T-helper 1 cell treated with Interleukin-12 subunit alpha and Interleukin-12 subunit beta and Interleukin-4 antibody, amounts not matched to agents 30 μg/mL and 1 μg/mL, for 36 hours (primary cell): ENCODE data around the gene CFAP299.

Experiments
- H3K27ac Mint-ChIP-seq: one replicate; pipeline ENCODE4 v1.8.0; 2021; ENCODE audit warnings: mild to moderate bottlenecking, mixed read lengths
- H3K27me3 Mint-ChIP-seq: one replicate; pipeline ENCODE4 v1.8.0; 2021; ENCODE audit warnings: low read depth, mixed read lengths
- H3K36me3 Mint-ChIP-seq: one replicate; pipeline ENCODE4 v1.8.0; 2021; ENCODE audit warnings: low read depth, mixed read lengths
- H3K4me1 Mint-ChIP-seq: one replicate; pipeline ENCODE4 v1.8.0; 2021; ENCODE audit warnings: low read depth, mixed read lengths
- H3K4me3 Mint-ChIP-seq: one replicate; pipeline ENCODE4 v1.8.0; 2021; ENCODE audit warnings: mild to moderate bottlenecking, moderate library complexity, mixed read lengths
- H3K9me3 Mint-ChIP-seq: one replicate; pipeline ENCODE4 v1.8.0; 2021; ENCODE audit warnings: mixed read lengths

The CFAP299 gene

GRCh38 chr4:80360084-80360483, 24.6 kb downstream of the CFAP299 start:
- Mint-ChIP-seq H3K36me3 (no peaks in the 10 kb centered on the region), H3K27me3 (peaks cover 30% of the 10 kb centered on the region), H3K27ac (no peak overlapping the region), H3K4me1 (no peaks in the 10 kb centered on the region), H3K4me3 (no peak overlapping the region), H3K9me3 (no peaks in the 10 kb centered on the region)

- Mint-ChIP-seq H3K27ac (no peak overlapping the region), H3K36me3 (no peaks in the 10 kb centered on the region), H3K4me3 (no peak overlapping the region), H3K27me3 (peaks cover 30% of the 10 kb centered on the region), H3K9me3 (no peaks in the 10 kb centered on the region), H3K4me1 (no peaks in the 10 kb centered on the region)
Measured at GRCh38 chr4:80360900-80361299, 25.4 kb downstream of the CFAP299 start.

GRCh38 chr4:80361329-80361900, 25.9 kb downstream of the CFAP299 start:
- H3K9me3 Mint-ChIP-seq: no peaks in the 10 kb centered on the region
- no peak overlapping the region for H3K4me3 Mint-ChIP-seq
- H3K36me3 Mint-ChIP-seq: no peaks in the 10 kb centered on the region
- no peak overlapping the region for H3K27ac Mint-ChIP-seq
- H3K4me1 Mint-ChIP-seq: peaks cover 2% of the 10 kb centered on the region
- H3K27me3 Mint-ChIP-seq: peaks cover 32% of the 10 kb centered on the region

GRCh38 chr4:80362578-80363181, 27.1 kb downstream of the CFAP299 start:
- no peaks in the 10 kb centered on the region for H3K36me3 Mint-ChIP-seq

GRCh38 chr4:80365928-80366327, 30.4 kb downstream of the CFAP299 start:
- Mint-ChIP-seq H3K4me3 (no peak overlapping the region), H3K27me3 (peaks cover 5% of the 10 kb centered on the region), H3K4me1 (peaks cover 2% of the 10 kb centered on the region), H3K9me3 (no peaks in the 10 kb centered on the region), H3K36me3 (no peaks in the 10 kb centered on the region), H3K27ac (no peak overlapping the region)

More at GRCh38 chr4:80362578-80363181, 27.1 kb downstream of the CFAP299 start:
- H3K9me3 Mint-ChIP-seq: no peaks in the 10 kb centered on the region
- no peak overlapping the region for H3K27ac Mint-ChIP-seq
- H3K4me1 Mint-ChIP-seq: peaks cover 2% of the 10 kb centered on the region
- H3K4me3 Mint-ChIP-seq: no peak overlapping the region
- H3K27me3 Mint-ChIP-seq: peaks cover 29% of the 10 kb centered on the region

- Mint-ChIP-seq H3K9me3 (peaks cover 5% of the 10 kb centered on the region), H3K4me1 (peaks cover 2% of the 10 kb centered on the region), H3K36me3 (no peaks in the 10 kb centered on the region), H3K27me3 (peaks cover 3% of the 10 kb centered on the region), H3K4me3 (no peak overlapping the region), H3K27ac (no peak overlapping the region)
Measured at GRCh38 chr4:80367737-80368136, 32.2 kb downstream of the CFAP299 start.

- Mint-ChIP-seq H3K27ac (no peak overlapping the region), H3K36me3 (no peaks in the 10 kb centered on the region), H3K4me3 (no peak overlapping the region), H3K9me3 (peaks cover 9% of the 10 kb centered on the region), H3K27me3 (peaks cover 3% of the 10 kb centered on the region), H3K4me1 (peaks cover 2% of the 10 kb centered on the region)
Measured at GRCh38 chr4:80370635-80371034, 35.1 kb downstream of the CFAP299 start.

GRCh38 chr4:80371046-80371445, 35.5 kb downstream of the CFAP299 start:
- Mint-ChIP-seq H3K36me3 (no peaks in the 10 kb centered on the region), H3K4me3 (no peak overlapping the region)

GRCh38 chr4:80374180-80374579, 38.6 kb downstream of the CFAP299 start:
- Mint-ChIP-seq H3K4me1 (no peaks in the 10 kb centered on the region), H3K27me3 (no peaks in the 10 kb centered on the region), H3K9me3 (peaks cover 9% of the 10 kb centered on the region), H3K36me3 (no peaks in the 10 kb centered on the region), H3K4me3 (no peak overlapping the region), H3K27ac (no peak overlapping the region)

More at GRCh38 chr4:80371046-80371445, 35.5 kb downstream of the CFAP299 start:
- peaks cover 1% of the 10 kb centered on the region for H3K4me1 Mint-ChIP-seq
- peaks cover 1% of the 10 kb centered on the region for H3K27me3 Mint-ChIP-seq
- no peak overlapping the region for H3K27ac Mint-ChIP-seq
- H3K9me3 Mint-ChIP-seq: peaks cover 9% of the 10 kb centered on the region

- Mint-ChIP-seq H3K4me1 (no peaks in the 10 kb centered on the region), H3K4me3 (no peak overlapping the region), H3K27me3 (no peaks in the 10 kb centered on the region), H3K27ac (no peak overlapping the region), H3K9me3 (no peaks in the 10 kb centered on the region), H3K36me3 (no peaks in the 10 kb centered on the region)
Measured at GRCh38 chr4:80382090-80382832, 46.7 kb downstream of the CFAP299 start.

GRCh38 chr4:80385397-80386280, 50.1 kb downstream of the CFAP299 start:
- Mint-ChIP-seq H3K4me3 (no peak overlapping the region), H3K4me1 (no peaks in the 10 kb centered on the region), H3K27ac (no peak overlapping the region), H3K9me3 (no peaks in the 10 kb centered on the region), H3K36me3 (no peaks in the 10 kb centered on the region), H3K27me3 (no peaks in the 10 kb centered on the region)

- Mint-ChIP-seq H3K4me1 (no peaks in the 10 kb centered on the region), H3K4me3 (no peak overlapping the region), H3K27me3 (no peaks in the 10 kb centered on the region), H3K27ac (no peak overlapping the region), H3K36me3 (no peaks in the 10 kb centered on the region), H3K9me3 (no peaks in the 10 kb centered on the region)
Measured at GRCh38 chr4:80386281-80386886, 50.9 kb downstream of the CFAP299 start.

- no peak overlapping the region for H3K27ac Mint-ChIP-seq
- H3K27me3 Mint-ChIP-seq: no peaks in the 10 kb centered on the region
- H3K4me1 Mint-ChIP-seq: no peaks in the 10 kb centered on the region
- no peaks in the 10 kb centered on the region for H3K36me3 Mint-ChIP-seq
- no peak overlapping the region for H3K4me3 Mint-ChIP-seq
- no peaks in the 10 kb centered on the region for H3K9me3 Mint-ChIP-seq
Measured at GRCh38 chr4:80387390-80388283, 52.1 kb downstream of the CFAP299 start.
